Calu3 (cell line): ENCODE results near the gene DCLK1. TPM values are rescaled to one million over a fixed set of nuclear protein-coding genes. Genes with fewer than 3 reads are reported as not detected.
"Not testable (repeated sequence)": the region's sequence is repeated elsewhere in the genome, so short reads cannot be mapped to it uniquely, and the experiment has no call there.

Source experiments
- BruUV-seq: library from RNA; stranded (reverse); fragments of 400-500 nt; replicated peaks from 2 replicates; lab custom pipeline; 2021; lab: Mats Ljungman, UMichigan
- CTCF ChIA-PET: fragments of 300-600 bp; sonication (Branson Sonifier 250); formaldehyde crosslinking; loops from one replicate; lab custom pipeline; 2022; ENCODE audit warnings: antibody characterized with exemption; lab: Charles Lee
- DNase-seq: peaks from one replicate; pipeline ENCODE4 v3.0.0; 2022
- H3K27ac Mint-ChIP-seq: one replicate; pipeline ENCODE4 v1.8.0; 2022; ENCODE audit warnings: mixed read lengths; ENCODE audit not compliant: unreplicated experiment
- H3K27me3 Mint-ChIP-seq: one replicate; pipeline ENCODE4 v1.8.0; 2022; ENCODE audit warnings: mixed read lengths; ENCODE audit not compliant: unreplicated experiment
- H3K36me3 Mint-ChIP-seq: one replicate; pipeline ENCODE4 v1.8.0; 2022; ENCODE audit warnings: mild to moderate bottlenecking, moderate library complexity, mixed read lengths; ENCODE audit not compliant: insufficient read depth, unreplicated experiment
- H3K4me1 Mint-ChIP-seq: one replicate; pipeline ENCODE4 v1.8.0; 2022; ENCODE audit warnings: mild to moderate bottlenecking, low read depth, mixed read lengths; ENCODE audit not compliant: unreplicated experiment
- H3K4me3 Mint-ChIP-seq: one replicate; pipeline ENCODE4 v1.8.0; 2022; ENCODE audit warnings: mild to moderate bottlenecking, low read depth, moderate library complexity, mixed read lengths; ENCODE audit not compliant: unreplicated experiment
- H3K9me3 Mint-ChIP-seq: one replicate; pipeline ENCODE4 v1.8.0; 2022; ENCODE audit warnings: low read depth, mixed read lengths; ENCODE audit not compliant: unreplicated experiment
- intact Hi-C: fragments of 100-400 bp; cut with micrococcal nuclease; formaldehyde crosslinking; loops from one replicate; pipeline ENCODE4 v1.10.0; 2022; ENCODE audit not compliant: unreplicated experiment
- total RNA-seq: library from RNA; stranded (reverse); gene quantifications from 2 replicates; pipeline ENCODE4 v1.2.3, GENCODE V29; 2022
- TF ChIP-seq, protein P1 (sequence below): fragments of 200-600 bp; IDR thresholded peaks from one replicate; pipeline ENCODE4 v1.8.0; 2022; ENCODE audit warnings: antibody characterized with exemption; ENCODE audit not compliant: unreplicated experiment

DCLK1 gene
- total RNA-seq, 1 experiment from 2014 or later, result not detected

DNA sequence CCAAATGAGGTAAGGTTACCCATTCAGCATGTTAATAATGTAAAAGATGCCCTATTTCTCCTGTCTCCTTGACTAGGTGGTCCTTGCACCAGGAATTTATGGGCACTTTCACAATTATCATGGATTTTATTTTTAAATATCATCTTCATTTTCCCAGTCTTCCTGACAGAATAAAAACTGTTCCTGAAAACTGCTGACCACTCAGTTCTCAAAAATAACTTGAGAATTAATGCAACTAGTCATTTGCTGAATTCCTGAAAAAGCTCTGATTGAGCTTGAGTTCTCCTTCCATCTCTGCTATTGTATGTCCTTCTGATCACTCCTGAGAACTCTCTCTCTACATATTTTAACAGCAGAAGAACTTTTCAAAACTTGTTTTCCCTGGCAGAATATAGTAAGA is 55.0 kb downstream of the DCLK1 start:
- Mint-ChIP-seq H3K36me3 (no peaks in the 10 kb centered on the region), H3K9me3 (no peaks in the 10 kb centered on the region), H3K27me3 (peaks cover 73% of the 10 kb centered on the region), H3K4me1 (no peaks in the 10 kb centered on the region), H3K4me3 (no peak overlapping the region), H3K27ac (no peak overlapping the region)
- no peak for DNase-seq
- intact Hi-C loops, result no loop called here
- TF ChIP-seq, protein P1, sequence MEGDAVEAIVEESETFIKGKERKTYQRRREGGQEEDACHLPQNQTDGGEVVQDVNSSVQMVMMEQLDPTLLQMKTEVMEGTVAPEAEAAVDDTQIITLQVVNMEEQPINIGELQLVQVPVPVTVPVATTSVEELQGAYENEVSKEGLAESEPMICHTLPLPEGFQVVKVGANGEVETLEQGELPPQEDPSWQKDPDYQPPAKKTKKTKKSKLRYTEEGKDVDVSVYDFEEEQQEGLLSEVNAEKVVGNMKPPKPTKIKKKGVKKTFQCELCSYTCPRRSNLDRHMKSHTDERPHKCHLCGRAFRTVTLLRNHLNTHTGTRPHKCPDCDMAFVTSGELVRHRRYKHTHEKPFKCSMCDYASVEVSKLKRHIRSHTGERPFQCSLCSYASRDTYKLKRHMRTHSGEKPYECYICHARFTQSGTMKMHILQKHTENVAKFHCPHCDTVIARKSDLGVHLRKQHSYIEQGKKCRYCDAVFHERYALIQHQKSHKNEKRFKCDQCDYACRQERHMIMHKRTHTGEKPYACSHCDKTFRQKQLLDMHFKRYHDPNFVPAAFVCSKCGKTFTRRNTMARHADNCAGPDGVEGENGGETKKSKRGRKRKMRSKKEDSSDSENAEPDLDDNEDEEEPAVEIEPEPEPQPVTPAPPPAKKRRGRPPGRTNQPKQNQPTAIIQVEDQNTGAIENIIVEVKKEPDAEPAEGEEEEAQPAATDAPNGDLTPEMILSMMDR, result no peak
- CTCF ChIA-PET, result no interaction called here
- BruUV-seq, result no TSS peak

DNA sequence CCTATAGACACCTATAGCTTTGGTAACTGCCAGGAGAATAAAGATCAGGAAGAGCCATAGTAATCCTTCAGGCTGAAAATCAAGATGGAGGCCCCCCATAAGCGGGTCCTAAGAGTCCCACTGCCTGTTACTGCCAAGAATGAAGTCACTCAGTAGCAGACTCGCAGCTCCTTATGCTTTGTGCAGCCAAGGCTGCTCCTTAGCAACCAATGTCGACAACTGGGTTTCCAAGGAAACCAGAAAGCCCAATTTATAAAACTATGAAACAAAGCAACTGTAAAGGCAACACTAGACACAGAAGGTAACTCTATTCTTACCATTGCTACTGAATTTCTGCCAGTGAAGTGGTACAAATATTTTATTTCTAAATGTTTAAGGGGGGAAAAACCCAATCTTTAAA is 56.5 kb downstream of the DCLK1 start:
- no peaks in the 10 kb centered on the region for H3K9me3 Mint-ChIP-seq

DNA sequence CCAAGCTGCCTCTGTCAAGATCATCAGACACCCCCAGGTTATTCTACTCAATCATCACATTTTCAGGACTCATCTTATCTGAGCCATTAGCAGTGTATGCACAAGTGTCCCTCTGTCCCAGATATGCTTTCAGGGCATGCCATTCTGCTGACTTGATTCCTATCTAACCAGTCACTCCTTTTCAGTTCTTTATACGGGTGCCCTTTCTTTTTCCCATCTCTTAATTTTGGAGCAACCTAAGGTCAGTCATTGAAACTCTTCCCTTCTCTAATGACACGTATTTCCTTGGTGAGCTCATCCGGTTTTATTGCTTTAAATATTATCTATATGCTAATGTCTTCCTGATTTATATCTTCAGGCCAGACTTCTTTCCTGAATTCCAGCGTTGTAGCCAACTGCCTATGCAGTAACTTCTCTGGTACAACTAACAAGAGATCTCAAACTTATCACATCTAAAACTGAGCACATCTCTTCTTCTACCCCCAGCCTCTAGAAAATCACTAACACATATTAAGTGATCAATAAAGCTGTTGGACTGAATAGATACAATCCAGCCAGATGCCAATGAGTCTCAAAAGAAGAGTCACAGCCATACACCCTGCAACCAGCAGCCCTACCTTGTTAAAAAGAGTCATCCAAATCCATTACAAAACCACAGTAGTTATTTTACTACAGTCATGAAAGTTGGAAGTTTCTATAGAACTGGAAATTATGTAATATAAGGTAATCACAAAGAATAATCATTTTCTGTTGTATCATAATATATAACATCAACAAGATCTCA is 58.8 kb downstream of the DCLK1 start:
- DNase-seq, result no peak
- H3K9me3 Mint-ChIP-seq, result no peaks in the 10 kb centered on the region
- intact Hi-C loops, result no loop called here
- no peak overlapping the region for H3K27ac Mint-ChIP-seq
- H3K27me3 Mint-ChIP-seq, result peaks cover 39% of the 10 kb centered on the region
- no TSS peak for BruUV-seq
- no peaks in the 10 kb centered on the region for H3K36me3 Mint-ChIP-seq
- TF ChIP-seq, protein P1, result no peak
- H3K4me1 Mint-ChIP-seq, result no peaks in the 10 kb centered on the region
- no peak overlapping the region for H3K4me3 Mint-ChIP-seq
- CTCF ChIA-PET, result no interaction called here

More for the DNA sequence above, 56.5 kb downstream of the DCLK1 start:
- Mint-ChIP-seq H3K4me3 (no peak overlapping the region), H3K27ac (no peak overlapping the region), H3K36me3 (no peaks in the 10 kb centered on the region), H3K27me3 (peaks cover 62% of the 10 kb centered on the region), H3K4me1 (no peaks in the 10 kb centered on the region)
- CTCF ChIA-PET, result interaction anchor here (0.6 to 0.7 kb wide), 2 partner anchors 176 to 270 kb away, joined by 9 to 14 read pairs; no protein-coding TSS in a partner anchor
- intact Hi-C loops, result no loop called here
- TF ChIP-seq, protein P1, result no peak
- no TSS peak for BruUV-seq
- DNase-seq, result no peak

DNA sequence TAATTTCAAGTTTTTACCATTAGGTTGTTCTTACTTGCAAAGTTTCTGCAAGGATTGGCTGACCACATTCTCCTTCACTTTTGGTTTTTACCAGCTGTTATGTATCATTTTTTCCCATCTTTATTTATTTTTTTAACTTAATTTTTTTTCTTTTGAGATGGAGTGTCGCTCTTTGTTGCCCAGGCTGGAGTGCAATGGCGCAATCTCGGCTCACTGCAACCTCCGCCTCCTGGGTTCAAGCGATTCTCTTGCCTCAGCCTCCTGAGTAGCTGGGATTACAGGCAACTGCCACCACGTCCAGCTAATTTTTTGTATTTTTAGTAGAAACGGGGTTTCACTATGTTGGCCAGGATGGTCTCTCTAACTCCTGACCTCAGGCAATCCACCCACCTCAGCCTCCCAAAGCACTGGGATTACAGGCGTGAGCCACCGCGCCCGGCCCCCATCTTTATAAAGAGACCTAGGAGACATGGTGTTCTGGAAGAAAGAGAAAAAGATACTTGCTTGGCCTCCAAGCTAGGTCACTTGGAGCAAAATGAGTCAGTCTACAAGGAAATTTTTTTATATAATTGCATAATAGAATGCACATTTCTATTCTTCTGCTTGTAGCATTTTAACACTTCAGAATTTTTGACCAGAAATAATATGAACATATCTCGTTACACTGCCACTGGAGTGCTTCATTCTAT is 60.5 kb downstream of the DCLK1 start:
- H3K27ac Mint-ChIP-seq, H3K4me1 Mint-ChIP-seq, DNase-seq, H3K36me3 Mint-ChIP-seq, intact Hi-C loops, H3K9me3 Mint-ChIP-seq, CTCF ChIA-PET, H3K4me3 Mint-ChIP-seq, BruUV-seq: not testable (repeated sequence)
- H3K27me3 Mint-ChIP-seq, result peaks cover 28% of the 10 kb centered on the region
